LNCaP clone FGC (cell line): ENCODE results near the gene METTL1.

ENCODE experiments used
- DNase-seq: peaks from one replicate; pipeline ENCODE4 v3.0.0-alpha.2; 2011; ENCODE audit warnings: low read depth
- H3K4me3 ChIP-seq: 2 replicates; pipeline ENCODE4 v1.5.1; 2011; ENCODE audit warnings: mild to moderate bottlenecking, low read depth, low read length, control low read depth
- CTCF ChIP-seq: IDR thresholded peaks from 2 replicates; pipeline ENCODE4 v1.5.1; 2012; ENCODE audit warnings: mild to moderate bottlenecking; ENCODE audit not compliant: control insufficient read depth, insufficient read depth; ENCODE audit errors: extremely low read depth

METTL1 gene

GRCh38 chr12:57739914-57740538 lies 31.9 kb downstream of the METTL1 start:
- no peak for TF ChIP-seq CTCF
- DNase-seq, result no peak
- no peak overlapping the region for H3K4me3 ChIP-seq

- DNase-seq, result no peak
- no peak overlapping the region for H3K4me3 ChIP-seq
- no peak for TF ChIP-seq CTCF
Observed at GRCh38 chr12:57739387-57739786, 32.5 kb downstream of the METTL1 start.

GRCh38 chr12:57738661-57739237 lies 33.2 kb downstream of the METTL1 start, which contains the start of gene AGAP2:
TSS of gene AGAP2 (minus strand) at chr12:57738742. CDS start at chr12:57738246, 496 bp downstream.
- no peak for DNase-seq
- no peak within 1 kb of the TSS for H3K4me3 ChIP-seq
- no peak for TF ChIP-seq CTCF

- peak; percentile 32; the same call in 1 of the 2 replicates for TF ChIP-seq CTCF
- no peak for DNase-seq
- no peak overlapping the region for H3K4me3 ChIP-seq
Observed at GRCh38 chr12:57737467-57738460, 34.1 kb downstream of the METTL1 start.

GRCh38 chr12:57736741-57737466 lies 35.0 kb downstream of the METTL1 start:
- no peak overlapping the region for H3K4me3 ChIP-seq
- no peak for TF ChIP-seq CTCF
- no peak for DNase-seq

GRCh38 chr12:57735952-57736740 lies 35.8 kb downstream of the METTL1 start:
- 0 out of 2 replicates have a peak, but pooled peaks have one; percentile 24 for TF ChIP-seq CTCF
- no peak overlapping the region for H3K4me3 ChIP-seq
- no peak for DNase-seq
